Stimulated activated CD4-positive, alpha-beta T cell treated with anti-CD3 and anti-CD28 coated beads, TNF-alpha, amount 100 ng/mL, for 4 hours (primary cell): ENCODE measurements around the gene PDE4C.
"Not testable (repeated sequence)": the region's sequence is repeated elsewhere in the genome, so short reads cannot be mapped to it uniquely, and the experiment has no call there.

Experiments
- DNase-seq, 3 experiments: peaks; one replicate each; pipeline ENCODE4 v3.0.0-alpha.2; 2020; ENCODE audit warnings: low read depth in 3 of 3

Gene PDE4C

GRCh38 chr19:18223860-18224524 lies 2.2 kb downstream of the PDE4C start:
- no peak for DNase-seq

GRCh38 chr19:18221815-18222725 lies 4.2 kb downstream of the PDE4C start:
- DNase-seq: no peak

- DNase-seq: no peak
Measured at GRCh38 chr19:18220632-18221275, 5.5 kb downstream of the PDE4C start.

GRCh38 chr19:18219911-18220631 lies 6.2 kb downstream of the PDE4C start:
- no peak for DNase-seq

- DNase-seq: no peak
Measured at GRCh38 chr19:18218600-18218999, 7.6 kb downstream of the PDE4C start.

- DNase-seq: no peak
Measured at GRCh38 chr19:18218159-18218558, 8.1 kb downstream of the PDE4C start.

- no peak for DNase-seq
Measured at GRCh38 chr19:18216789-18217188, 9.4 kb downstream of the PDE4C start.

GRCh38 chr19:18214779-18215433 lies 11.3 kb downstream of the PDE4C start:
- no peak for DNase-seq

GRCh38 chr19:18211683-18212082 lies 14.6 kb downstream of the PDE4C start:
- no peak for DNase-seq

GRCh38 chr19:18209912-18210311 lies 16.3 kb downstream of the PDE4C start:
- not testable (repeated sequence) for DNase-seq

GRCh38 chr19:18208098-18208951 lies 17.9 kb downstream of the PDE4C start:
- peak in 1 of 3 experiments; percentile 23 for DNase-seq

- DNase-seq: no peak
Measured at GRCh38 chr19:18206018-18206417, 20.2 kb downstream of the PDE4C start.

- peak in 2 of 3 experiments; percentile 32 to 40 for DNase-seq
Measured at GRCh38 chr19:18205200-18205892, 20.9 kb downstream of the PDE4C start.

- DNase-seq: no peak
Measured at GRCh38 chr19:18204394-18205199, 21.6 kb downstream of the PDE4C start.

- peak; percentile 97 to 99 (median 99) for DNase-seq
Measured at GRCh38 chr19:18203863-18204393, 22.3 kb downstream of the PDE4C start, which contains the start of gene RAB3A. RAB3A (minus strand) TSS chr19:18204042; CDS start chr19:18202740, 1,302 bp downstream.

- DNase-seq: no peak
Measured at GRCh38 chr19:18203408-18203862, 22.8 kb downstream of the PDE4C start.

- no peak for DNase-seq
Measured at GRCh38 chr19:18202778-18203407, 23.3 kb downstream of the PDE4C start.

GRCh38 chr19:18202397-18202777 lies 23.9 kb downstream of the PDE4C start:
- no peak for DNase-seq
